OCI-LY3 (cell line): Measurements from ENCODE around the gene GSTA5.
"Not testable (repeated sequence)": the region's sequence is repeated elsewhere in the genome, so short reads cannot be mapped to it uniquely, and the experiment has no call there.

Source experiments
- H2AFZ ChIP-seq: fragments of 200-600, 300-600 bp; shearing (Covaris generic); 2 replicates; pipeline ENCODE4 v1.6.0; 2014; ENCODE audit warnings: antibody characterized with exemption, low read depth, low read length
- H3K27ac ChIP-seq: fragments of 200-600, 300-600 bp; sonication (generic); 2 replicates; pipeline ENCODE4 v1.5.1; 2014; ENCODE audit warnings: mild to moderate bottlenecking, low read length, moderate library complexity, mixed read lengths
- H3K27me3 ChIP-seq: fragments of 200-600, 300-600 bp; sonication (generic); 2 replicates; pipeline ENCODE4 v1.6.1; 2014; ENCODE audit warnings: low read depth, low read length, mixed read lengths
- H3K36me3 ChIP-seq: fragments of 200-600, 300-600 bp; sonication (generic); replicated peaks from 2 replicates; pipeline ENCODE3; 2014; ENCODE audit warnings: low read depth, low read length, mixed read lengths
- H3K4me1 ChIP-seq: fragments of 300-600, 200-600 bp; sonication (generic); 2 replicates; pipeline ENCODE4 v1.6.1; 2014; ENCODE audit warnings: low read length, mixed read lengths
- H3K4me2 ChIP-seq: fragments of 200-600, 300-600 bp; sonication (generic); 2 replicates; pipeline ENCODE4 v1.6.1; 2014; ENCODE audit warnings: low read length, mixed read lengths
- H3K4me3 ChIP-seq: fragments of 300-600, 200-600 bp; sonication (generic); 2 replicates; pipeline ENCODE4 v1.5.1; 2014; ENCODE audit warnings: antibody characterized with exemption, mild to moderate bottlenecking, low read length, moderate library complexity
- H3K79me2 ChIP-seq: fragments of 300-600, 200-600 bp; shearing (Covaris generic); 2 replicates; pipeline ENCODE4 v1.6.1; 2014; ENCODE audit warnings: mild to moderate bottlenecking, low read length, mixed read lengths
- H3K9ac ChIP-seq: fragments of 300-600, 200-600 bp; shearing (Covaris generic); 2 replicates; pipeline ENCODE4 v1.6.0; 2014; ENCODE audit warnings: mild to moderate bottlenecking, low read length, moderate library complexity
- H3K9me3 ChIP-seq: fragments of 200-600, 300-600 bp; shearing (Covaris generic); 2 replicates; pipeline ENCODE4 v1.6.1; 2014; ENCODE audit warnings: low read length, mixed read lengths; ENCODE audit not compliant: insufficient read depth
- H4K20me1 ChIP-seq: fragments of 200-600, 300-600 bp; sonication (generic); 2 replicates; pipeline ENCODE4 v1.6.1; 2016; ENCODE audit warnings: low read length, mixed read lengths; ENCODE audit not compliant: insufficient read depth
- CTCF ChIP-seq: fragments of 200-600, 300-600 bp; sonication (generic); IDR thresholded peaks from 2 replicates; pipeline ENCODE4 v1.5.1; 2014; ENCODE audit warnings: antibody characterized with exemption, low read length, low read depth
- EZH2phosphoT487 ChIP-seq: fragments of 200-600 bp; shearing (Covaris generic); IDR thresholded peaks from 2 replicates; pipeline ENCODE4 v1.6.1; 2018; ENCODE audit warnings: antibody characterized with exemption, mixed run types, low read depth

Gene GSTA5

GRCh38 chr6:52825270-52825793, 15.3 kb downstream of the GSTA5 start:
- H3K4me1 ChIP-seq, H3K27ac ChIP-seq, H3K27me3 ChIP-seq, H3K4me3 ChIP-seq, H2AFZ ChIP-seq, H4K20me1 ChIP-seq, H3K36me3 ChIP-seq, H3K79me2 ChIP-seq, H3K9me3 ChIP-seq, H3K4me2 ChIP-seq, H3K9ac ChIP-seq: not testable (repeated sequence)

GRCh38 chr6:52821842-52822241, 18.8 kb downstream of the GSTA5 start:
- Histone ChIP-seq H3K4me2 (no peak overlapping the region), H2AFZ (no peak overlapping the region), H3K79me2 (no peaks in the 10 kb centered on the region), H3K4me1 (no peaks in the 10 kb centered on the region), H4K20me1 (no peaks in the 10 kb centered on the region), H3K4me3 (no peak overlapping the region), H3K9ac (no peak overlapping the region), H3K9me3 (no peaks in the 10 kb centered on the region), H3K27me3 (no peaks in the 10 kb centered on the region), H3K36me3 (no peaks in the 10 kb centered on the region), H3K27ac (no peak overlapping the region)
- TF ChIP-seq CTCF (no peak), EZH2phosphoT487 (no peak)

GRCh38 chr6:52820198-52820597, 20.4 kb downstream of the GSTA5 start:
- H3K9me3 ChIP-seq = no peaks in the 10 kb centered on the region

GRCh38 chr6:52815167-52816092, 25.2 kb downstream of the GSTA5 start:
- Histone ChIP-seq H2AFZ (peak overlapping the region; percentile 35), H3K4me3 (0 out of 2 replicates have a peak overlapping the region, but pooled peaks have one; percentile 22), H3K4me1 (no peaks in the 10 kb centered on the region), H4K20me1 (no peaks in the 10 kb centered on the region), H3K27me3 (no peaks in the 10 kb centered on the region), H3K79me2 (no peaks in the 10 kb centered on the region), H3K9me3 (no peaks in the 10 kb centered on the region), H3K4me2 (peak overlapping the region; percentile 50), H3K36me3 (no peaks in the 10 kb centered on the region), H3K27ac (no peak overlapping the region), H3K9ac (no peak overlapping the region)
- no peak for TF ChIP-seq EZH2phosphoT487
- TF ChIP-seq CTCF = peak; percentile 83

More at GRCh38 chr6:52820198-52820597, 20.4 kb downstream of the GSTA5 start:
- Histone ChIP-seq H3K4me2 (no peak overlapping the region), H3K9ac (no peak overlapping the region), H3K4me1 (no peaks in the 10 kb centered on the region), H3K27ac (no peak overlapping the region), H3K27me3 (no peaks in the 10 kb centered on the region), H3K36me3 (no peaks in the 10 kb centered on the region), H4K20me1 (no peaks in the 10 kb centered on the region), H3K4me3 (no peak overlapping the region), H3K79me2 (no peaks in the 10 kb centered on the region), H2AFZ (no peak overlapping the region)
- no peak for TF ChIP-seq EZH2phosphoT487
- no peak for TF ChIP-seq CTCF

- not testable (repeated sequence) for H3K4me2 ChIP-seq, H3K36me3 ChIP-seq, H2AFZ ChIP-seq, H3K27me3 ChIP-seq, H4K20me1 ChIP-seq, H3K4me3 ChIP-seq, H3K79me2 ChIP-seq, H3K27ac ChIP-seq, H3K9ac ChIP-seq, H3K4me1 ChIP-seq, H3K9me3 ChIP-seq
Measured at GRCh38 chr6:52814545-52814944, 26.1 kb downstream of the GSTA5 start.

GRCh38 chr6:52809777-52810176, 30.8 kb downstream of the GSTA5 start:
- not testable (repeated sequence) for H3K4me1 ChIP-seq, H3K79me2 ChIP-seq, H3K9ac ChIP-seq, H3K4me2 ChIP-seq, H3K4me3 ChIP-seq, H2AFZ ChIP-seq, H3K36me3 ChIP-seq, H4K20me1 ChIP-seq, H3K9me3 ChIP-seq, H3K27me3 ChIP-seq, H3K27ac ChIP-seq
